Aorta (tissue), 5 donors: ENCODE results near the gene ZNF319. TPM values are rescaled to one million over a fixed set of nuclear protein-coding genes. Genes with fewer than 3 reads are reported as not detected.

Experiments
- ATAC-seq: fragments of 200-7000 bp; cut with Tn5 transposase; one replicate; pipeline ENCODE4 v1.9.1; 2022; ENCODE audit warnings: moderate library complexity; ENCODE audit not compliant: low FRiP score
- DNase-seq, 2 donors: peaks; one replicate each; pipeline ENCODE4 v3.0.0-alpha.2; 2020
- H3K27ac ChIP-seq, 2 donors: one replicate each; pipeline ENCODE4 v1.5.1; 2013; ENCODE audit warnings: low read length in 2 of 2, mild to moderate bottlenecking in 2 of 2, moderate library complexity in 2 of 2, control low read depth in 1 of 2, inconsistent platforms in 1 of 2, low read depth in 1 of 2
- H3K27me3 ChIP-seq, 2 donors: one replicate each; pipeline ENCODE4 v1.6.1; 2013; ENCODE audit warnings: control low read depth in 1 of 2, low read length in 1 of 2, mild to moderate bottlenecking in 1 of 2, moderate library complexity in 1 of 2; ENCODE audit not compliant: insufficient read depth in 2 of 2, control insufficient read depth in 1 of 2
- H3K36me3 ChIP-seq, 2 donors: one replicate each; pipeline ENCODE4 v1.6.1; 2013; ENCODE audit warnings: control low read depth in 1 of 2, low read length in 1 of 2, mild to moderate bottlenecking in 1 of 2; ENCODE audit not compliant: insufficient read depth in 2 of 2, control insufficient read depth in 1 of 2
- H3K4me1 ChIP-seq, 2 donors: one replicate each; pipeline ENCODE4 v1.6.1; 2013; ENCODE audit warnings: low read length in 2 of 2, control low read depth in 1 of 2, mild to moderate bottlenecking in 1 of 2, moderate library complexity in 1 of 2; ENCODE audit not compliant: insufficient read depth in 2 of 2, control insufficient read depth in 1 of 2
- H3K4me3 ChIP-seq, 2 donors: one replicate each; pipeline ENCODE4 v1.5.1; 2013; ENCODE audit warnings: low read length in 2 of 2, control low read depth in 1 of 2, mild to moderate bottlenecking in 1 of 2
- H3K9me3 ChIP-seq: one replicate; pipeline ENCODE4 v1.6.1; 2013; ENCODE audit warnings: mild to moderate bottlenecking, low read length; ENCODE audit not compliant: control insufficient read depth
- WGBS, 2 donors: extraction: QIAGEN DNeasy Blood & Tissue Kit; methylation state at CpG; one replicate each; pipeline ENCODE4 v1.1.7; 2013; 5-methylcytosine and 5-hydroxymethylcytosine counted together
- intact Hi-C, 2 donors: fragments of 100-400 bp; cut with DNase I; formaldehyde crosslinking; loops; one replicate each; pipeline versions ENCODE4 v1.14.2 to v1.15.0; 2022
- polyA plus RNA-seq, 2 donors: library from polyadenylated mRNA; stranded (reverse); fragments of 200-250 nt; gene quantifications; one replicate each; pipeline ENCODE4 v1.2.3, GENCODE V29; 2013
- total RNA-seq, 2 donors: library from RNA; stranded (reverse); fragmentation: NEBNext Ultra II Directional; extraction: Animal tissue kit (Norgen Biotek cat#: 25700); gene quantifications; one replicate each; pipeline ENCODE4 v1.2.1, GENCODE V29; 2021
- donor health status: healthy with polysubstance abuse.
- donor health status: Bipolar disorder and iron deficiency.
- donor health status: DM: no; HTN: no; CAD: no.
- donor health status: DM: no; HTN: no; CAD: no.
- donor health status: DM: yes; HTN: yes; CAD: no.

The ZNF319 gene
- total and polyA plus RNA-seq, 4 donors = 1.6 to 10.6 (median 5.6) TPM

GRCh38 chr16:57953857-57954256, 46.6 kb downstream of the ZNF319 start:
- no peak overlapping the region for H3K4me3 ChIP-seq
- DNase-seq = no peak
- H3K9me3 ChIP-seq = no peaks in the 10 kb centered on the region
- no peak for ATAC-seq
- no peaks in the 10 kb centered on the region for H3K27me3 ChIP-seq
- H3K4me1 ChIP-seq = no peaks in the 10 kb centered on the region
- WGBS, 2 donors = 95 to 100% methylated on average over 1 of the region's 1 CpG
- no peak overlapping the region for H3K27ac ChIP-seq
- no peaks in the 10 kb centered on the region for H3K36me3 ChIP-seq
- intact Hi-C loops = no loop called here

- no peaks in the 10 kb centered on the region for H3K4me1 ChIP-seq
- H3K4me3 ChIP-seq = no peak overlapping the region
- DNase-seq (no peak), ATAC-seq (no peak)
- H3K9me3 ChIP-seq = no peaks in the 10 kb centered on the region
- H3K36me3 ChIP-seq = no peaks in the 10 kb centered on the region
- intact Hi-C loops = no loop called here
- no peaks in the 10 kb centered on the region for H3K27me3 ChIP-seq
- no peak overlapping the region for H3K27ac ChIP-seq
- 93% methylated on average over 9 of the region's 9 CpGs for WGBS, 2 donors
Measured at GRCh38 chr16:57952909-57953308, 47.6 kb downstream of the ZNF319 start.

DNA sequence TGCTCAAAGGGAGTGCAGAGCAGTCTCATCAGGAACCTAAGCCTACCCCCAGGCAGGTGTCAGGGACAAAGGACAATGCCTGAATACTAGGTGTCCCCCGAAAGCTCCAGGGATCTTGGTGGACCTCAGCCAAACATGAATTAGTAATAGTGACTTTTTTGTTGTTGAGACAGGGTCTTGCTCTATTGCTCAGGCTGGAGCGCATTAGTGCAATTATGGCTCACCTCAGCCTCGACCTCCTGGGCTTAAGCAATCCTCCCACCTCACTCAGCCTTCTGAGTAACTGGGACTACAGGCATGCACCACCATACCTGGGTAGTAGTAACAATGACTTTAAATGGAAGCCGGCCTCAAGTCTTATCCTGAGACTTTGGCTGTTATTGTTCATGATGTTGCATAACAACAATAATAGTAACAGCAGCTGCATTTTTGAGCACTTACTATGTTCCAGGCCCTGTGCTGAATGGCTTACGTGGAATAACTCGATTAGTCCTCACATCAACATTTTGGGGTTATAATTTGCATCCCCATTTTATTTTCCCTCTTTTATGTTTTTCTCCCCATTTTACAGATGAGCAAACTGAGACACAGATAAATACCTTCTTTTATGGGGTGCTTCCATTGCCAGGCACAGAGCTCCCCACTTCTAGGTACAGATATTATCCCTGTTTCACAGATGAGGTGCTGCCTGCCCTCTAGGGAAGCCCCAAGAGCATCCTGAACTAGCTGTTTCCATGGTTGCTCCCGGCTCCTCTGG, 49.1 kb downstream of the ZNF319 start:
- no peaks in the 10 kb centered on the region for H3K4me1 ChIP-seq
- no peak for ATAC-seq
- WGBS, 2 donors = 88 to 89% methylated on average over 7 of the region's 7 CpGs
- H3K36me3 ChIP-seq = no peaks in the 10 kb centered on the region
- H3K27me3 ChIP-seq = no peaks in the 10 kb centered on the region
- no peaks in the 10 kb centered on the region for H3K9me3 ChIP-seq
- intact Hi-C loops = no loop called here
- DNase-seq = no peak
- no peak overlapping the region for H3K4me3 ChIP-seq
- H3K27ac ChIP-seq = no peak overlapping the region

GRCh38 chr16:57950382-57950781, 50.1 kb downstream of the ZNF319 start:
- no peaks in the 10 kb centered on the region for H3K27me3 ChIP-seq
- no peaks in the 10 kb centered on the region for H3K36me3 ChIP-seq
- intact Hi-C loops = no loop called here
- 46 to 52% methylated on average over 6 of the region's 6 CpGs for WGBS, 2 donors
- ATAC-seq (no peak), DNase-seq (no peak)
- no peaks in the 10 kb centered on the region for H3K9me3 ChIP-seq
- no peaks in the 10 kb centered on the region for H3K4me1 ChIP-seq
- H3K27ac ChIP-seq = no peak overlapping the region
- no peak overlapping the region for H3K4me3 ChIP-seq

DNA sequence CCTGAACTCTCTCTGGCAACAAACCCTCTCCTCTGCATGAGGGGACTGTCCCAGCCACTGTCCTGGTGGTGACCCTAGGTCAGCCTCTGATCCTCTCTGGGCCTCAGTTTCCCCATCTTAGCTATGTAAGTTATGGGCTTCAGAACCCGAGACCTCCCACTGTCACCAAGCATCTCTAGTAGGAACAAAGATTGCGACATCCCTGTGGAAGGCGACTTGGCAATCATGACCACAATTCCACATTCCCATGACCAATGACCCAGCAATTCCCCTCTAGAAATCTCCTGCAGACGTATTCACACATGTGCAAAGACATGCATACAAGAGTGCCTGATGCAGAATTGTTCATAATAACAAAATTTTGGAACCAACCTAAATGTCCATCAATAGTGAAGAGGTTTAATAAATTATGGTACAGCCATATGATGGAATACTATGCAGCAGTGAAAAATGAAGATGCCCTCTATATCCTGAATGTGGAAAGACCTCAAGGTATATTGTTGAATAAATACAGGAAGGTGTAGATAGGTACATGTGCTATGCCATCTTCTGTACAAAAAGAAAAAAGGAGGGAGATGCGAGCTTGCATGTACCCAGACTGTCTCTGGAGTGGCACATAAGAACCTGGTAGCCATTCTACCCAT, 50.8 kb downstream of the ZNF319 start:
- H3K4me3 ChIP-seq = no peak overlapping the region
- H3K27ac ChIP-seq = no peak overlapping the region
- ATAC-seq (no peak), DNase-seq (no peak)
- no peaks in the 10 kb centered on the region for H3K36me3 ChIP-seq
- 82 to 84% methylated on average over 5 of the region's 5 CpGs for WGBS, 2 donors
- intact Hi-C loops = no loop called here
- H3K9me3 ChIP-seq = no peaks in the 10 kb centered on the region
- no peaks in the 10 kb centered on the region for H3K27me3 ChIP-seq
- no peaks in the 10 kb centered on the region for H3K4me1 ChIP-seq

DNA sequence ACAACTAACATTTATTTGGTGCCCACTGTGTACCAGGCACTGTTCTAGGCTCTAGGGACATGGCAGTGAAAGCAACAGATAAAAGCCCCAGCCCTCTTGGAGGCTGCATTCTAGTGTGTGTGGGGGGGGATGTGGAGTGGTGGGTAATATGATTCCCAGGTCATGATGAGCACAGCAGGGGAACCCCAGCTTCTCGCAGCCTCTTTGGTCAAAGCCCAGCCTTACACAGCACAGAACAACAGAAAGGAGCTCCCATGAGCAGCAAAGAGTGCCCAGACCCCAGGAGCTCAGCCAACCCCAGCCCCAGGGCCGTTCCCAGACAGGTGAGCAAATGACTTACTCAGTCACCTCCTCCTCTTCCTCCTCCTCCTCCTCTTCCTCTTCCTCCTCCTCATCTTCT, 51.5 kb downstream of the ZNF319 start:
- no peaks in the 10 kb centered on the region for H3K36me3 ChIP-seq
- H3K4me3 ChIP-seq = no peak overlapping the region
- no peak for DNase-seq
- intact Hi-C loops = no loop called here
- H3K9me3 ChIP-seq = no peaks in the 10 kb centered on the region
- H3K4me1 ChIP-seq = no peaks in the 10 kb centered on the region
- WGBS, 2 donors = 0 to 6% methylated on average over 2 of the region's 2 CpGs
- no peaks in the 10 kb centered on the region for H3K27me3 ChIP-seq
- ATAC-seq = no peak
- no peak overlapping the region for H3K27ac ChIP-seq

DNA sequence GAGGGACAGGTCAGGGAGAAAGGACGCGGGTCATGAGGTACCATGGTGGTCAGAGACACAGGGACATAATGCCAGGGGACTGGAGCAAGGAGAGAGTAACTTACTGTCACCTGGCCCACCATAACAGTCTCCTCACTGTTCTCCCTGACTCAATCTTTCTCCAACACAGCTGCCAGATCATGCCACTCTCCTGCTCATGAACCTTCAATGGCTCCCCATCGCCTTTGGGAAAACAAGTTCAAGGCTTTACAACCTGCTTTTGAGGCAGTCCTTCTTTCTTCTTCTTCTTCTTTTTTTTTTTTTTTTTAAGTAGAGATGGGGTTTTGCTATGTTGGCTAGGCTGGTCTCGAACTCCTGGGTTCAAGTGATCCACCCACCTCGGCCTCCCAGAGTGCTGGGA, 52.4 kb downstream of the ZNF319 start:
- H3K36me3 ChIP-seq = no peaks in the 10 kb centered on the region
- H3K27ac ChIP-seq = no peak overlapping the region
- no peak for DNase-seq
- intact Hi-C loops = no loop called here
- H3K4me3 ChIP-seq = no peak overlapping the region
- ATAC-seq = no peak
- no peaks in the 10 kb centered on the region for H3K27me3 ChIP-seq
- WGBS, 2 donors = 89 to 92% methylated on average over 5 of the region's 5 CpGs
- no peaks in the 10 kb centered on the region for H3K9me3 ChIP-seq
- no peaks in the 10 kb centered on the region for H3K4me1 ChIP-seq

- Histone ChIP-seq H3K36me3 (no peaks in the 10 kb centered on the region), H3K9me3 (no peaks in the 10 kb centered on the region), H3K4me1 (no peaks in the 10 kb centered on the region), H3K4me3 (no peak overlapping the region), H3K27ac (no peak overlapping the region), H3K27me3 (no peaks in the 10 kb centered on the region)
- no peak for ATAC-seq
- peak in 1 of 2 donors; percentile 18 for DNase-seq
- 87 to 90% methylated on average over 2 of the region's 2 CpGs for whole genome bisulfite sequencing, 2 donors
- intact Hi-C loops = no loop called here
Measured at GRCh38 chr16:57947261-57947660, 53.2 kb downstream of the ZNF319 start.

DNA sequence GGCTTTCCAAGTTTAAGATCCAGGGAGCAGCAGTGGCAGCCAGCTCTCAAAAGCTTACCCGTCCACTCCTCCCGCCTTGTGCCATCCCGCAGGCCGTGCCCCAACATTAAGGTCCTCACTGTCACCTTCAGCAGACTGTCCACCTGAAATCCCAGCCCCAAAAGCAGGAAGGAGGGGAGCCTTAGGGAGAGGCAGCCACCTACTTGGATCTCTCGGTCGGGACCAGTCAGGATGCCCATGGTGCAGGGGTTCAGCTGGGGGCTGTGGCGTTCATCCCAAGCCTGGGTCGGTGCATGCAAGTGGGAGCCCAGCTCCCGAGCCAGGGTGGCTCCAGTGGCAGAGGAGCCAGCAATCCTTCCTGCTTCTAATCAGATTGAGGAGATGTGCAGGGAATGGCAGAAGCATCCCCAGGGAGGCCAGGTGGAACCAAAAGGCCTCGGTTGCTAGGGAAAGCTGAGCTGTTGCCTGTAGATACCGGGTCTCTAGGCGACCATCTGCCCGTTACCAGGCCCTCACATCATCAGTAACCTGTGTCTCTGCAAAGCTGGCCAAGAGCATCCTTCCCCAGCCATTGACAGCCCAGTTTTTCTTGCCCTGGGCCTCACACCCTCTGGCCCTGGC, 54.2 kb downstream of the ZNF319 start:
- no peaks in the 10 kb centered on the region for H3K27me3 ChIP-seq
- H3K9me3 ChIP-seq = no peaks in the 10 kb centered on the region
- H3K36me3 ChIP-seq = no peaks in the 10 kb centered on the region
- H3K4me1 ChIP-seq = no peaks in the 10 kb centered on the region
- intact Hi-C loops = no loop called here
- no peak overlapping the region for H3K4me3 ChIP-seq
- peak in 1 of 2 donors; percentile 21 for DNase-seq
- 77 to 83% methylated on average over 13 of the region's 13 CpGs for WGBS, 2 donors
- no peak for ATAC-seq
- no peak overlapping the region for H3K27ac ChIP-seq
